Stimulated activated CD4-positive, alpha-beta T cell treated with anti-CD3 and anti-CD28 coated beads, Interleukin-12 subunit alpha, Interleukin-12 subunit beta, amount 100 ng/mL, for 48 hours (primary cell): ENCODE measurements around the gene SGF29.
"Not testable (repeated sequence)": the region's sequence is repeated elsewhere in the genome, so short reads cannot be mapped to it uniquely, and the experiment has no call there.

Experiments
- DNase-seq, 3 donors: peaks; one replicate each; pipeline ENCODE4 v3.0.0-alpha.2; 2020; ENCODE audit warnings: low read depth in 2 of 3, low spot score in 1 of 3

Gene SGF29

DNA sequence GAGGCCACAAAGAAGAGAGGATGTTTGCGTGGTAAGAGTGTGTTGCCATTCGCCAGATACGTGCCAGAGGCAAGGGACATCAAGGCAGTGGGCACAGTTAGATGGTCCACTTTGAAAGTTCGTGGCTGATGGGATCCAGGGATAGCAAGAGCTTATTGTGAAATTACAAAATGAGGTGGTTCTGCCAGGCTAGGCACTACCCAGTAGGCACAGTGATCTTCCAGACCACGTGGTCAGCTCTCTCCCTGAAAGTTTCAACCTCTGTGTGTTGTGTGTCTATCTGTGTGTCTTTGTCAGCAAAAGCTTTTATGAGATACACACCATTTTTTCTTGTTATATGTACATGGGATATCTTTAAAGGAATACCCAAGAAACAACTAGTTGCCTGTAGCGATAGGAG is 9.5 kb downstream of the SGF29 start:
- no peak for DNase-seq

DNA sequence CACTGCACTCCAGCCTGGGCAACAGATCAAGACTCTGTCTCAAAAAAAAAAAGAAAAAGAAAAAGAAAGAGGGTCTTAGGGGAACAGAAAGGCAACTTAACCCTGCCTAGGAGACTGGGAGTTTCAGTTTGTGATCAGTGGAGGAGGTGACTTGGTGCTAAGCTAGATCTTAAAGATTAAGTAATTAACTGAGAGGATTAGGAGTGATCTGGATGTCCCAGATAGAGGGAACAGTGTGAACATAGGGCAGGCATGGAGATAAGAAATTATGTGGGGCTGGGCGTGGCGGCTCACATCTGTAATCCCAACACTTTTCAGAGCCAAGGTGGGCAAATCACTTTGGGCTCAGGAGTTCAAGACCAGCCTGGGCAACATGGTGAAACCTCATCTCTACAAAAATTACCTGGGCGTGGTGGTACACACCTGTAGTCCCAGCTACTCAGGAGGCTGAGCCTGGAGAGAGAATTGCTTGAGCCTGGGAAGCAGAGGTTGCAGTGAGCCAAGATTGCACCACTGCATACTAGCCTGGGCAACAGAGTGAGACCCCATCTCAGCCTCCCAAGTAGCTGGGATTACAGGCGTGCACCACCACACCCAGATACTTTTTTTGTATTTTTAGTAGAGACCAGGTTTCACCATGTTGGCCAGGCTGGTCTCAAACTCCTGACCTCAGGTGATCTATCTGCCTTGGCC is 12.7 kb downstream of the SGF29 start:
- not testable (repeated sequence) for DNase-seq

DNA sequence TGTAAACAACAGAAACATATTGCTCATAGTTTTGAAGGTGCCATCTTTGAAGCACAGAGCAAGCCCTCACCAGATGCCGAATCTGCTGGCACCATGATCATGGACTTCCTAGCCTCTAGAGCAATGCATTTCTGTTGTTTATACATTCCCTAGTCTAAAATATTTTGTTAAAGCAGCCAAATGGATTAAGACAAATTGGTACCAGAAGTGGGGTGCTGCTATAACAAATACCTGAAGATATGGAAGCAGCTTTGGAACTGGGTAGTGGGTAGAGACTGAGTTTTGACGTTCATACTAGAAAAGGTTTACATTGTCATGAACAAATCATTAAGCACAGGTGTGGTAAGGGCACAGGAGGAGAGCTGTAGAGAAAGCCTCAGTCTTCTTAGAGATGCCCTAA is 13.6 kb downstream of the SGF29 start:
- no peak for DNase-seq

DNA sequence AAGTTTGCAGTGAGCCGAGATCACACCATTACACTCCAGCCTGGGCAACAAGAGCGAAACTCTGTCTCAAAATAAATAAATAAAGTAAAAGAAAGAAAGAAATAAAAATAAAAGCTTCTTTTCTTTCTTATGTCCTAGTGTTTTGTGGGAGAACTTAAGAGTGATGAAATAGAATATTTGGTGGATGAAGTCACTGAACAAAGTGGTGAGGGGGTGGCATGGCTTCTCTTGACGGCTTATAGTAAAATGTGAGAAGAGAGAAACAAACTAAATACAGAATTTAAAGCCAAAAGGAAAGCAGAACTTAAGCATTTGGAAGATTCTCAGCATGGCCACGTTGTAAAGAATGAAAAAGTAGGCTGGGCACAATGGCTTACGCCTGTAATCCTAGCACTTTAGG is 15.3 kb downstream of the SGF29 start:
- DNase-seq, result no peak

GRCh38 chr16:28569968-28570752 is 16.4 kb downstream of the SGF29 start:
- no peak for DNase-seq

- no peak for DNase-seq
Observed at GRCh38 chr16:28572696-28573510, 19.2 kb downstream of the SGF29 start.

GRCh38 chr16:28573738-28574718 is 20.3 kb downstream of the SGF29 start:
- no peak for DNase-seq

GRCh38 chr16:28574925-28575324 is 21.2 kb downstream of the SGF29 start:
- no peak for DNase-seq

- DNase-seq, result no peak
Observed at GRCh38 chr16:28575446-28576109, 21.9 kb downstream of the SGF29 start.

- DNase-seq, result no peak
Observed at GRCh38 chr16:28580726-28581315, 27.1 kb downstream of the SGF29 start.

DNA sequence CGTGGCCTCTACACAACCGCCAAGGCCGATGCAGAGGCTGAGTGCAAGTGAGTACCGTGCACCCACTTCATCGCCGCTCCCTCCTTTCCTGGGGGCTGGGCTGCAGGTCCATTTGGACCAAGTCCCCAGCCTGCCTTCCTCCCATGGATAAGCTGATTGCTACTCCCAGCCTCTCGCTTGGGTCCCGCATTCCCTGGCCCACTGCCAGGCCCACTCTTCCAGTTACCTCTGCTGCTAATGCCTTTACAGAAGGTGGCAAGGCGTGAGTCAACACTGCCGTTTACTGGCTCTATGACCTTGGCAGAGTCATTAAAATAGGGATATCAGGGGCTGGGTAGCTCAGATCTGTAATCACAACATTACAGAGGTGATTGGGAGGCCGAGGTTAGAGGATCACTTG is 32.0 kb downstream of the SGF29 start:
- no peak for DNase-seq

DNA sequence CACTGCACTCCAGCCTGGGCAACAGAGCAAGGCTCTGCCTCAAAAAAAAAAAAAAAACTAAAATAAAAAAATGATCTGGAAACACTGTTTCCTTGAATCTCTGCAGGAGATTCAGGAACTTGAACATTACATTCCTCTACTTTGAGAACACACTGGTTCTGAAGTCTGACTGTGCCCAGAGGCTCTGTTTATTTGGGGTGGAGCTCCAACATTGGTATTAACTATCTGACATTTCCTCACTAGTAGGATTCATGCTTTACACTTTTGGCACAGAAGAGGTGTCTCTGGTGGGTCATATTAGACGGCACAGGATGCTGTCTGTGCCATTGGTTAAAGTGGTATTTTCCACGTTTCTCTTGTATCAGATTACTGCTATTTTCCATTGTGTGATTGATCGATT is 32.7 kb downstream of the SGF29 start:
- DNase-seq, result no peak

DNA sequence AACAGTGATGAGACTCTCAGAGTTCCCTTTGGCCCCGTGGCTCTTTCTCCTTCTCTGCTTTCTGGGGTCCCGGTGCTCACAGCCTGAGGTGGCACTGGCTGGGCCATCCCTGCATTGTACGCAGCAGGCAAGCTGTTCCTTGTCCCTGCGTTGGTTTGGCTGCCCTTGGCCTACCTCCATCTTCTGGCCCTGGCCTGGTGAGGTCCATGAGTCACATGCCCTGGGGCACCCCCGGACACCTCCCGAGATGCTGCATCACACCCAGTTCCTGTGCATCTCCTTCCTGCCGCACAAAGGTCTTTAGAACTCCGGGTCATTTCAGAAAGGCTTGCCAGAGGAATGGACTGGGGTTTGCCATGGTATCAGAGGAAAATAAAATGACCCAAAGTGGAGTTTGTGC is 33.7 kb downstream of the SGF29 start:
- DNase-seq, result no peak

GRCh38 chr16:28589069-28589468 is 35.3 kb downstream of the SGF29 start:
- DNase-seq, result no peak

- no peak for DNase-seq
Observed at GRCh38 chr16:28589930-28590329, 36.2 kb downstream of the SGF29 start.

- no peak for DNase-seq
Observed at GRCh38 chr16:28590384-28591340, 36.9 kb downstream of the SGF29 start.

- no peak for DNase-seq
Observed at GRCh38 chr16:28591355-28591754, 37.6 kb downstream of the SGF29 start.

GRCh38 chr16:28592511-28592910 is 38.8 kb downstream of the SGF29 start:
- no peak for DNase-seq
